ENCODE measurements around the gene TMCC2.

DNA sequence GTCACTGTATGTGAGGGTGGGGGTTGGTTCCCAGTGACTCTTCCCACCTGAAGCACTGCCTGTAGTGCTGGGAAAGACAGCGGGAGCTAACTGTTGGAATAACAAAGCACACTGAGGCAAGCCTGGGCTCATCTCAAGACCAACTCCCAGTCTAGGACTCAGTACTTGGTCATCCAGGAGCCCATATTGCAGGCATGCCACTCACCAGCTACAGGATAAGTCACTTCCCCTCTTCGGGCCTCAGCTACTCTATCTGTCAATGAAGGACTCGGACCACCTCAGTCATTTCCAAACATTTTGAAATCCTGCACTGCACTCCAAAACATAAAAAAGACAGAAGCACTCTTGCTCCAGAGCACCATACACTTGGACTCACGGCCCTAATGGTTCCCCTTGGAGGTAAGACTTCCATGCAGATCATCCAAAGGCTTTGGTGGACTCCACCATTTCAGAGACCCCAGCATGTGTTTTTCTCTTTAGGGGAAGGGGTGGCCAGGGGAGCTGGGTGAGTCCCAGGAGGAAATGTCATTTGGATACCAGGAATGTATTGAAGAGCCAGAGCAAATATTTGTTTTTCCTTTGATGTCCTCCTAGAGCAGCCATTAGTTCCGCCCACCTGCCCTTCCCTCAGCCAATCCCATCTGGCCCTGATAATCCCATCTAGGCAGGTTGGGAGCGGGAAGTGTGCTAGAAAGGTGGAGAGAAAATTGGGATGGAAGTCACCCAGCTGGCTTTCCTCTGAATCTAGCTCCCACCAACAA lies 90.7 kb downstream of the TMCC2 start:
- TF ChIP-seq POLR2AphosphoS5 (IDR thresholded peaks at IDR 0.05; ENCODE audit: low read depth, low read length) (no peak), TAF1 (IDR thresholded peaks at IDR 0.05; ENCODE audit: borderline replicate concordance, insufficient read depth, low read length) (no peak)
